GM23248 (cell line): ENCODE results near the gene PPFIA4. TPM values are rescaled to one million over a fixed set of nuclear protein-coding genes. Genes with fewer than 3 reads are reported as not detected.
A peak's percentile ranks its signal among the peaks of the same experiment; 100 is the strongest.
"Not testable (repeated sequence)": the region's sequence is repeated elsewhere in the genome, so short reads cannot be mapped to it uniquely, and the experiment has no call there.

Experiments
- DNase-seq: peaks from one replicate; pipeline ENCODE4 v3.0.0-alpha.2; 2015
- H2AFZ ChIP-seq: fragments of 200-600 bp; sonication (generic); 2 replicates; pipeline ENCODE4 v1.6.1; 2016; ENCODE audit warnings: antibody characterized with exemption
- H3F3A ChIP-seq: fragments of 200-600 bp; sonication (generic); 2 replicates; pipeline ENCODE4 v1.6.1; 2016; ENCODE audit warnings: mild to moderate bottlenecking, antibody characterized with exemption, mixed run types; ENCODE audit not compliant: insufficient read depth
- H3K27ac ChIP-seq: fragments of 200-600 bp; sonication (generic); 2 replicates; pipeline ENCODE4 v1.5.1; 2016; ENCODE audit warnings: mild to moderate bottlenecking
- H3K27me3 ChIP-seq: fragments of 200-600 bp; sonication (generic); replicated peaks from 2 replicates; pipeline ENCODE4 v1.6.1; 2016; ENCODE audit warnings: mild to moderate bottlenecking; ENCODE audit not compliant: insufficient read depth
- H3K36me3 ChIP-seq: fragments of 200-600 bp; sonication (generic); 2 replicates; pipeline ENCODE4 v1.6.1; 2016; ENCODE audit warnings: low read depth, mild to moderate bottlenecking
- H3K4me1 ChIP-seq: fragments of 200-600 bp; sonication (generic); 2 replicates; pipeline ENCODE4 v1.6.1; 2016; ENCODE audit warnings: mild to moderate bottlenecking; ENCODE audit not compliant: insufficient read depth
- H3K4me2 ChIP-seq: fragments of 200-600 bp; sonication (generic); one replicate; pipeline ENCODE4 v1.6.1; 2016; ENCODE audit warnings: mild to moderate bottlenecking; ENCODE audit not compliant: unreplicated experiment
- H3K4me3 ChIP-seq: fragments of 200-600 bp; sonication (generic); 2 replicates; pipeline ENCODE4 v1.5.1; 2016; ENCODE audit warnings: mild to moderate bottlenecking
- H3K79me2 ChIP-seq: fragments of 200-600 bp; sonication (generic); 2 replicates; pipeline ENCODE4 v1.6.1; 2016; ENCODE audit warnings: mild to moderate bottlenecking; ENCODE audit not compliant: insufficient read depth
- H3K9ac ChIP-seq: fragments of 200-600 bp; sonication (generic); 2 replicates; pipeline ENCODE4 v1.6.1; 2016; ENCODE audit warnings: mild to moderate bottlenecking
- H3K9me2 ChIP-seq: fragments of 200-600 bp; sonication (generic); 2 replicates; pipeline ENCODE4 v1.6.1; 2016; ENCODE audit warnings: mixed run types, mild to moderate bottlenecking, moderate library complexity; ENCODE audit not compliant: insufficient read depth
- H3K9me3 ChIP-seq: fragments of 200-600 bp; sonication (generic); one replicate; pipeline ENCODE4 v1.6.1; 2017; ENCODE audit warnings: low read depth
- H4K20me1 ChIP-seq: fragments of 200-600 bp; sonication (generic); 2 replicates; pipeline ENCODE4 v1.6.0; 2016; ENCODE audit not compliant: insufficient read depth
- EZH2 ChIP-seq: fragments of 200-600 bp; sonication (generic); IDR thresholded peaks from 2 replicates; pipeline ENCODE4 v1.6.1; 2018; ENCODE audit warnings: antibody characterized with exemption, mild to moderate bottlenecking; ENCODE audit not compliant: insufficient read depth, poor library complexity, severe bottlenecking
- EZH2phosphoT487 ChIP-seq: fragments of 200-600 bp; sonication (generic); IDR thresholded peaks from 2 replicates; pipeline ENCODE4 v1.6.1; 2018; ENCODE audit warnings: antibody characterized with exemption, moderate library complexity, mild to moderate bottlenecking, low read depth; ENCODE audit not compliant: insufficient read depth
- WGBS, 2 experiments: methylation state at CpG; one replicate each; pipeline ENCODE4 v1.1.6; 2015 to 2017; ENCODE audit warnings: low lambda C conversion rate in 2 of 2, low coverage in 1 of 2; ENCODE audit errors: missing lambda C conversion rate in 2 of 2; 5-methylcytosine and 5-hydroxymethylcytosine counted together
- in situ Hi-C: fragments of 300-500 bp; cut with MboI; formaldehyde crosslinking; loops from 2 replicates; pipeline ENCODE4 v1.15.0; 2020
- polyA plus RNA-seq: library from polyadenylated mRNA; unstranded; fragments of >200 nt; fragmentation: Nextera tagmentation; extraction: Ambion mirVana; gene quantifications from 2 replicates; pipeline ENCODE4 v1.2.1, GENCODE V29; 2016
- total RNA-seq: library from RNA; depleted of rRNA; stranded (reverse); fragments of >200 nt; shearing (Covaris generic); gene quantifications from 2 replicates; pipeline ENCODE4 v1.2.3, GENCODE V29; 2014

The PPFIA4 gene
- total and polyA plus RNA-seq, 2 experiments from 2014 or later, result 4.9 to 13.6 TPM

DNA sequence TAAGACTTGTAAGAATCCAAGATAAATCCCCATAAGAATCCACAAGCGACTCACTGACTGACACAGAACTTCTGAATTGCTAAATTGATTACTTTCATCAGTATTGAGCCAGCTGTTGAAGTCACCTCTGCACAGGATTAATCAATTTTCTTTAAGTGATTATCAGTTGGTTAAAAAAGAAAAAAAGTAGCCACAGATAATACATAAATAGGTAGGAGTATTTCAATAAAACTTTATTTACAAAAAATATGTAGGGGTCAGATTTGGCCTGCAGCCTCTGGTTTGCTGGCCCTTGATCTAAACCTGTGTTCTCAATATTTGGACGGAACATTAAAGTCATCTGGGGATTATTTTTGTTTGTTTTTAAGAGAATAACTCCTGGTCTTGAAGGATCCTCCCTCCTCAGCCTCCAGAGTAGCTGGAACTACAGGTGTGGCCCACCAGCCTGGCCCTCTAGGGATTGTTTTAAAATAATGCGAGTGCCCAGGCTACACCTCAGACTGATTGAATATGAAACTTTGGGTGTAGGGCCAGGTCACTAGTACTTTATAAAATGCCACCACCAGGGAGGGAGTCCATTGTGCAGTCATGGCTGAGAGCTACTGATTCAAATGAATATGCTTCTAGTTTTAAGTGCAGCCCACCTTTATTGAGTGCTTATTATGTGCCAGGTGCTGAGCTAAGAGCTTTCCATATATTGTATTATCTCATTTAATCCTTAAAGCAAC lies 25.9 kb upstream of the PPFIA4 start:
- DNase-seq, result no peak
- Histone ChIP-seq H3K9me2 (no peaks in the 10 kb centered on the region), H3K36me3 (no peaks in the 10 kb centered on the region), H3K4me3 (no peak overlapping the region), H3K4me1 (no peaks in the 10 kb centered on the region), H3K27me3 (peaks cover 26% of the 10 kb centered on the region), H2AFZ (no peak overlapping the region; the same call in 1 of the 2 replicates), H4K20me1 (no peaks in the 10 kb centered on the region), H3K79me2 (no peaks in the 10 kb centered on the region), H3K9ac (no peak overlapping the region), H3K4me2 (no peak overlapping the region), H3F3A (no peaks in the 10 kb centered on the region), H3K27ac (no peak overlapping the region), H3K9me3 (no peaks in the 10 kb centered on the region)
- 82 to 87% methylated on average over 3 of the region's 3 CpGs for WGBS, 2 experiments
- in situ Hi-C loops, result no loop called here
- no peak for TF ChIP-seq EZH2
- TF ChIP-seq EZH2phosphoT487, result no peak

DNA sequence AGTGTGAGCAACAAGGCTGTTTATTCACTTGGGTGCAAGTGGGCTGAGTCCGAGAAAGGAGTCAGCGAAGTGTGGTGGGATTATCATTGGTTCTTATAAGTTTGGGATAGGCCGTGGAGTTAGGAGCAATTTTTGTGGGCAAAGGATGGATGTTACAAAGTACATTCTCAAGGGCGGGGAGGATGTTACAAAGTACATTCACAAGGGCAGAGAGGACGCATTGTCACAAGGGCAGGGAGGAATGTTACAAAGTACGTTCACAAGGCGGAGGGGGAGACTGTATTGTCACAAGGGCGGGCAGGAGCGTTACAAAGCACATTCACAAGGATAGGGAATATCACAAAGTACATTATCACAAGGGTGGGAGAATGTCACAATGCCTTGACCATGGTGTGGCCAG lies 24.3 kb upstream of the PPFIA4 start:
- no peak for DNase-seq
- 90 to 93% methylated on average over 9 of the region's 9 CpGs for WGBS, 2 experiments
- in situ Hi-C loops, result no loop called here

DNA sequence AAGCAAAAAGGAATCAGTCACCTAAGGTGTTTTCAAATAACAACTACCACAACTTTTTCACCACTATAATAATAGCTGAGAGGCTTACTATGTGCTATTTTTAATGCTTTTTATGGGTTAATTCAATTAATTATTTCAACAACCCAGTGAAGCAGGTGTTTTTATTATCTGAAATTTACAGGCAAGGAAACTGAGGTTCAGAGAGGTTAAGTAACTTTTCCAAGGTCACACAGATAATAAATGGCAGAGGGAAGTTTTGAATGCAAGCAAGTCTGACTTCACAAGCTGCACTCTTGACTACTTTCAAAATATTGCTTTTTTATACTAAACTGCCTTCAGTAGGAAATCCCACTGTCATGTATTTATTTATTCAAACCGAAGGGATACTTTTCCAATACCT lies 23.3 kb upstream of the PPFIA4 start:
- H4K20me1 ChIP-seq, result no peaks in the 10 kb centered on the region

More for the DNA sequence above, 24.3 kb upstream of the PPFIA4 start:
- no peaks in the 10 kb centered on the region for H3K9me3 ChIP-seq
- no peak for TF ChIP-seq EZH2
- TF ChIP-seq EZH2phosphoT487, result no peak
- H3K79me2 ChIP-seq, result no peaks in the 10 kb centered on the region
- H3K36me3 ChIP-seq, result no peaks in the 10 kb centered on the region
- no peaks in the 10 kb centered on the region for H4K20me1 ChIP-seq
- no peak overlapping the region for H3K4me2 ChIP-seq
- H3K4me1 ChIP-seq, result no peaks in the 10 kb centered on the region
- peaks cover 4% of the 10 kb centered on the region; the same call in 1 of the 2 replicates for H3F3A ChIP-seq
- H3K9me2 ChIP-seq, result no peaks in the 10 kb centered on the region
- H2AFZ ChIP-seq, result peak overlapping the region; percentile 26; the same call in 1 of the 2 replicates
- no peak overlapping the region for H3K4me3 ChIP-seq
- H3K27ac ChIP-seq, result no peak overlapping the region
- peaks cover 9% of the 10 kb centered on the region for H3K27me3 ChIP-seq
- H3K9ac ChIP-seq, result no peak overlapping the region

DNA sequence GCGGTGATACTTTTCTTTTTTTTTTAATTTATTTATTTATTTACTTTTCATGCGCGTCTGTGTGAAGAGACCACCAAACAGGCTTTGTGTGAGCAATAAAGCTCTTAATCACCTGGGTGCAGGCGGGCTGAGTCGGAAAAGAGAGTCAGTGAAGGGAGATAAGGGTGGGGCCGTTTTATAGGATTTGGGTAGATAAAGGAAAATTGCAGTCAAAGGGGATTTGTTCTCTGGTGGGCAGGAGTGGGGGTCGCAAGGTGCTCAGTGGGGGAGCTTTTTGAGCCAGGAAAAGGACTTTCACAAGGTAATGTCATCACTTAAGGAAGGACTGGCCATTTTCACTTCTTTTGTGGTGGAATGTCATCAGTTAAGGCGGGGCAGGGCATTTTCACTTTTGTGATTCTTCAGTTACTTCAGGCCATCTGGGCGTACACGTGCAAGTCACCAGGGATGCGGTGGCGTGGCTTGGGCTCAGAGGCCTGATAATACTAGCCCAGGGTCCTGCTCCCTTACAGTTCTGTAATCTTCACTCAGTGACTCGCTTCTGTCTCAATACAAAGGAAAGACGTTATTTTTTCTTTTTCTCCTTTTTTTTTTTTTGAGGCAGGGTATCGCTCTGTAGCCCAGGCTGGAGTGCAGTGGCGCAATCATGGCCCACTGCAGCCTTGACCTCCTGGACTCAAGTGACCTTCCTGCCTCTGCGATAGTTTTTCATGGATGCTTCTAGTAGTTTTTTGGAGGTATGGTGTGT lies 20.7 kb upstream of the PPFIA4 start:
- in situ Hi-C loops, H3K9me3 ChIP-seq, H3K4me1 ChIP-seq, H4K20me1 ChIP-seq, H3K9me2 ChIP-seq, H3K27me3 ChIP-seq, DNase-seq, H3K27ac ChIP-seq, H3K4me2 ChIP-seq, H3K4me3 ChIP-seq, H3K9ac ChIP-seq: not testable (repeated sequence)
- Histone ChIP-seq H3F3A (peaks cover 12% of the 10 kb centered on the region; the same call in 1 of the 2 replicates), H3K79me2 (peaks cover 30% of the 10 kb centered on the region), H3K36me3 (peaks cover 16% of the 10 kb centered on the region), H2AFZ (peak overlapping the region; percentile 98)
- WGBS, 2 experiments, result 69 to 73% methylated on average over 17 of the region's 17 CpGs

More for the DNA sequence above, 23.3 kb upstream of the PPFIA4 start:
- H3K36me3 ChIP-seq, result no peaks in the 10 kb centered on the region
- peaks cover 3% of the 10 kb centered on the region for H3K79me2 ChIP-seq
- no peak overlapping the region for H3K27ac ChIP-seq
- H3K4me2 ChIP-seq, result no peak overlapping the region
- no peaks in the 10 kb centered on the region for H3K4me1 ChIP-seq
- no peak overlapping the region for H3K4me3 ChIP-seq
- H3K27me3 ChIP-seq, result 0 out of 2 replicates have a peak, but pooled peaks cover 1% of the 10 kb centered on the region
- H2AFZ ChIP-seq, result peak overlapping the region; percentile 26
- H3K9me3 ChIP-seq, result no peaks in the 10 kb centered on the region
- no peak for DNase-seq
- no peaks in the 10 kb centered on the region for H3K9me2 ChIP-seq
- H3K9ac ChIP-seq, result no peak overlapping the region
- TF ChIP-seq EZH2phosphoT487, result no peak
- no peak for TF ChIP-seq EZH2
- WGBS, 2 experiments, result 81 to 90% methylated on average over 1 of the region's 1 CpG
- in situ Hi-C loops, result no loop called here
- peaks cover 9% of the 10 kb centered on the region; the same call in 1 of the 2 replicates for H3F3A ChIP-seq
